Sigmoid colon (tissue), 7 donors: ENCODE data around the gene FICD. TPM values are rescaled to one million over a fixed set of nuclear protein-coding genes. Genes with fewer than 3 reads are reported as not detected.

Source experiments
- DNase-seq: peaks from one replicate; pipeline ENCODE4 v3.0.0-alpha.2; 2019
- H3K27ac ChIP-seq, 4 donors: fragments of 200-600 bp; sonication (generic); one replicate each; pipeline ENCODE4 v1.5.1; 2016 to 2019; ENCODE audit warnings: mild to moderate bottlenecking in 1 of 4
- H3K27me3 ChIP-seq, 3 donors: fragments of 200-600 bp; sonication (generic); one replicate each; pipeline ENCODE4 v1.5.1; 2019; ENCODE audit warnings: mild to moderate bottlenecking in 1 of 3
- H3K36me3 ChIP-seq, 4 donors: fragments of 200-600 bp; sonication (generic); one replicate each; pipeline ENCODE4 v1.5.1; 2016 to 2019
- H3K4me1 ChIP-seq, 4 donors: fragments of 200-600 bp; sonication (generic); one replicate each; pipeline ENCODE4 v1.5.1; 2017 to 2019
- H3K4me3 ChIP-seq, 4 donors: fragments of 200-600 bp; sonication (generic); one replicate each; pipeline ENCODE4 v1.5.1; 2017 to 2019; ENCODE audit warnings: mild to moderate bottlenecking in 2 of 4, moderate library complexity in 1 of 4
- H3K9me3 ChIP-seq, 4 donors: fragments of 200-600 bp in 3 of 4; sonication (generic) in 3 of 4; one replicate each; pipeline versions ENCODE4 v1.5.1 to v1.6.1; 2013 to 2019
- EP300 ChIP-seq, 4 donors: sonication (generic); formaldehyde crosslinking; IDR thresholded peaks; one replicate each; pipeline ENCODE4 v1.6.1; 2017; ENCODE audit warnings: antibody characterized with exemption in 4 of 4
- POLR2A ChIP-seq, 2 donors: fragments of 450-650 bp; IDR thresholded peaks; one replicate each; pipeline ENCODE4 v1.6.1; 2016; ENCODE audit warnings: antibody characterized with exemption in 2 of 2, mild to moderate bottlenecking in 2 of 2, moderate library complexity in 2 of 2
- POLR2AphosphoS5 ChIP-seq, 4 donors: sonication (generic); formaldehyde crosslinking; IDR thresholded peaks; one replicate each; pipeline ENCODE4 v1.6.1; 2017; ENCODE audit warnings: antibody characterized with exemption in 4 of 4
- WGBS, 2 donors: extraction: QIAGEN DNeasy Blood & Tissue Kit; methylation state at CpG; one replicate each; pipeline ENCODE4 v1.1.7; 2013; 5-methylcytosine and 5-hydroxymethylcytosine counted together
- intact Hi-C: fragments of 100-400 bp; cut with DNase I; formaldehyde crosslinking; loops from one replicate; pipeline ENCODE4 v1.15.1; 2023
- polyA plus RNA-seq, 3 donors: library from polyadenylated mRNA; stranded (reverse); fragments of 200-250 nt; gene quantifications; one replicate each; pipeline ENCODE4 v1.2.3, GENCODE V29; 2013
- total RNA-seq, 4 donors: library from RNA; depleted of rRNA; stranded (reverse); fragments of >200 nt; gene quantifications; one replicate each; pipeline ENCODE4 v1.1.0, GENCODE V29; 2016
- TF ChIP-seq, protein P1 (sequence below), 4 experiments: fragments of 450-650 bp in 3 of 4; fragments of 200-600 bp in 1 of 4; IDR thresholded peaks; one replicate each; pipeline ENCODE4 v1.5.1; 2016 to 2019; ENCODE audit warnings: antibody characterized with exemption in 4 of 4, mild to moderate bottlenecking in 3 of 4, moderate library complexity in 2 of 4
- donor health status: healthy with polysubstance abuse.
- donor health status: Bipolar disorder and iron deficiency.
- donor health status: healthy.

The FICD gene
- total and polyA plus RNA-seq, 7 donors, result 1.2 to 5.4 (median 3.2) TPM; not detected in 1

DNA sequence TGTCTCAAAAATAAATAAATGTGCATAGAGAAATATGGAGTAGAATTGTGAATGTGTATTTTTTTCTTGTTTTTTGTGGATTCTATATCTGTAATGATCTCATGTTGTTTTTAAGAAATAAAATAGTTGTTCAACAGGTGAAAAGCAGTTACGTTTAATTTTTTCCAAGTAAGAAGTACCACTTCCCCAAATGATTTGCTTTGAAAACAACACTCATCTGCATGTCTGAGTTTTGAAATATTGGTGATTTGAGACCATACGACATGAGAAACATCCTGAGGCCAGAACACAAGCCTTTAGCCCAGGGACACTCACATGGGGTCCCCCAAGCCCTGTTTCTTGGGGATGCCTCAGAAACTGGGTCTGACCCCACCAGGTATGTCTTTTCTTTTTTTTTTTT is 4.2 kb upstream of the FICD start:
- WGBS, 2 donors, result 51 to 75% methylated on average over 2 of the region's 2 CpGs
- Histone ChIP-seq H3K27me3 (no peaks in the 10 kb centered on the region), H3K27ac (no peak overlapping the region), H3K4me3 (no peak overlapping the region), H3K36me3 (no peaks in the 10 kb centered on the region), H3K9me3 (no peaks in the 10 kb centered on the region), H3K4me1 (peaks cover 0 to 16% (median 7%) of the 10 kb centered on the region in 4 donors)
- DNase-seq, result no peak
- TF ChIP-seq, protein P1, sequence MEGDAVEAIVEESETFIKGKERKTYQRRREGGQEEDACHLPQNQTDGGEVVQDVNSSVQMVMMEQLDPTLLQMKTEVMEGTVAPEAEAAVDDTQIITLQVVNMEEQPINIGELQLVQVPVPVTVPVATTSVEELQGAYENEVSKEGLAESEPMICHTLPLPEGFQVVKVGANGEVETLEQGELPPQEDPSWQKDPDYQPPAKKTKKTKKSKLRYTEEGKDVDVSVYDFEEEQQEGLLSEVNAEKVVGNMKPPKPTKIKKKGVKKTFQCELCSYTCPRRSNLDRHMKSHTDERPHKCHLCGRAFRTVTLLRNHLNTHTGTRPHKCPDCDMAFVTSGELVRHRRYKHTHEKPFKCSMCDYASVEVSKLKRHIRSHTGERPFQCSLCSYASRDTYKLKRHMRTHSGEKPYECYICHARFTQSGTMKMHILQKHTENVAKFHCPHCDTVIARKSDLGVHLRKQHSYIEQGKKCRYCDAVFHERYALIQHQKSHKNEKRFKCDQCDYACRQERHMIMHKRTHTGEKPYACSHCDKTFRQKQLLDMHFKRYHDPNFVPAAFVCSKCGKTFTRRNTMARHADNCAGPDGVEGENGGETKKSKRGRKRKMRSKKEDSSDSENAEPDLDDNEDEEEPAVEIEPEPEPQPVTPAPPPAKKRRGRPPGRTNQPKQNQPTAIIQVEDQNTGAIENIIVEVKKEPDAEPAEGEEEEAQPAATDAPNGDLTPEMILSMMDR (IDR thresholded peaks at IDR 0.05), result no peak
- intact Hi-C loops, result loop anchor here (5.0 to 10.0 kb wide), 3 partner anchors 384 to 826 kb away; partner anchors contain the start of genes PWP1 and WSCD2

DNA sequence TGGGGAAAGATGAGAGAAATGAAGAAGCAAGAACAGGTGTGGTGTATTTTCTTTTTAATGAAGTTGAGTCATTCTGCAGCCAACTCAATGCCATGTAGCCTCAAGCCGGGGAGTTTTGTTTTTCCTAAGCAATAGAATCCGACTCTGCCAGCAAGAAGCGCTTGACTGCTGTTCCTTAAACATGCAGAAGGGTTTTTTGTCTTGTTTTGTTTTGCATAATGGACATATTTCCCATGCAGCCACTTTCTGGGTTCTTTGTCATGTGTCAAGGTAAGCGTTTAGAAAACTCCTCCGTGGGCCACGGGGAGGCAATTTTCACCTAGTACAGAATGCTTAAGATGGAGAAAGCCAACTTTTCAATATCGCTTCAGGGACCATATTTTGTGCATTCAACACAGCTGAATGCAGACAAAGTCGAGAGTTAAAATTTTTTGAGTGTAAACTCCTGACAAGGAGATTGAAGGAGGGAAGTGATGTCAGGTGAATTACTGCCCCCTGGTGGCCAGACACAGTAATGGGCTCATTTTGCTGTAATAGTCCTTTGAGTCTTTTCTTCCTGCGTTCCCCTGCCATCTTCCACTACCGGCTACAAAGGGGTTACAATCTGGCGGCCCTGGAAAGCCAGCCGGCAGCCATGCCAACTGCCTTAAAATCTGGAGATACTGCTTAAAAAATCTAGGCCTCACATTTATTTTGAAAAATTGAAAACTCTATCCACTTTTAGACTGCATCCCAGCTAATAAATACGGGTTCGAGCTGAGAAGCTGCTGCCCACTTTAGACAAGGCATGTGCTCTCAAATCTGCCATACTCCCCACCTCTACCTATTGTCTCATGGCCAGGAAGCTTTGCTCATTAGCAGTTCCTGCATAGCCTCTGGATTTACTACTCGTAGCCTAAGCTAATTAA is 3.2 kb upstream of the FICD start:
- Histone ChIP-seq H3K9me3 (no peaks in the 10 kb centered on the region), H3K4me3 (no peak overlapping the region), H3K27me3 (no peaks in the 10 kb centered on the region), H3K27ac (no peak overlapping the region), H3K36me3 (no peaks in the 10 kb centered on the region), H3K4me1 (peaks cover 0 to 22% (median 16%) of the 10 kb centered on the region in 4 donors)
- DNase-seq, result peak; percentile 81
- TF ChIP-seq EP300 (IDR thresholded peaks at IDR 0.05), result no peak
- TF ChIP-seq, protein P1 (IDR thresholded peaks at IDR 0.05), result peak; percentile 59 to 89 (median 77)
- 32 to 34% methylated on average over 15 of the region's 15 CpGs for WGBS, 2 donors
- intact Hi-C loops, result loop anchor here (5.0 to 10.0 kb wide), 3 partner anchors 385 to 827 kb away; partner anchors contain the start of genes PWP1 and WSCD2

DNA sequence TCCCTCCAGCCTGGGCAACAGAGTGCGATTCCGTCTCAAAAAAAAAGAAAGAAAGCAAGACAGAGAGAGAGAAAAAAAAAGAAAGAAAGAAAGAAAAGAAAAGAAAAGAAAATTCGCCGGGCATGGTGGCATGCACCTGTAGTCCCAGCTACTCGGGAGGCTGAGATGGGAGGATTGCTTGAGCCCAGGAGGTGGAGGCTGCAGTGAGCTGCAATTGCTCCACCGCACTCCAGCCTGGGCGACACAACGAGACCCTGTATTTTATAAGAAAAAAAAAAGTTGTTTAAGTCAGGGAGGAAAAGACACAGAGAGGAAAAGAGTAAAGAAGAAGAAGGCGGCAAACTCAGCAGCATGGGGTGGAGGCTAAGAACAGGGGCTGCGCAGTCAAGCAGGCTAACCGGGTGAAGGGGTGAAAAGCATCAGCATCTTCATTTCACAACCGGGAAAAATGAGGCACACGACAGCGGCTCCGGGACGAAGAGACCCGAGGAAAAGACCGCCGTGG is 557 bp upstream of the FICD start:
- H3K27me3 ChIP-seq, result no peaks in the 10 kb centered on the region
- intact Hi-C loops, result loop anchor here (2.0 to 10.0 kb wide), 4 partner anchors 387 to 830 kb away; partner anchors contain the start of genes PRDM4, PWP1 and WSCD2
- H3K36me3 ChIP-seq, result peaks cover 0 to 20% (median 8%) of the 10 kb centered on the region in 4 donors

DNA sequence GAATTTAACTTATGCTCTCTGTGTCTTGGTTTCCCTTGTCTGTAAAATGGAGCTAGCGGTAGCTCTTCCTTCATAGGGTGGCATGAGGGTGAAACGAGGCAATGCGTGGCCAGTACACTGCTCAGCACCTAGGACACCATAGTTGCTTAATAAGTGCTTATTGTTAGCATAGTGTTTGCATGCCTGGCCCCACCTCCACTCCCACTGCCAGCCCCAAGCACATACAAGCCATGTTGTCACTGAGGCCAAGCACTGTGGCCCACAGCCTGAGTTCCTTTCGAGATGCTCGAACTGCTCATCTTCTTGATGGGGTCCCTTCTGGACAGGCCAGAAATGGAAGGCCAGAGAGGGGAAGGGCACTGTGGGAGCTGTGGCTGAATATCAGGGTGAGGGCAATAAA is 839 bp downstream of the FICD start:
- H3K4me1 ChIP-seq, result peaks cover 0 to 22% (median 17%) of the 10 kb centered on the region in 4 donors
- 55 to 64% methylated on average over 5 of the region's 5 CpGs for WGBS, 2 donors
- DNase-seq, result no peak
- intact Hi-C loops, result loop anchor here (2.0 to 10.0 kb wide), 2 partner anchors 755 to 831 kb away; partner anchors contain the start of genes PRDM4 and PWP1
- peak overlapping the region; percentile 65 to 94 (median 80) for H3K4me3 ChIP-seq
- H3K36me3 ChIP-seq, result peaks cover 0 to 34% (median 18%) of the 10 kb centered on the region in 4 donors
- no peaks in the 10 kb centered on the region for H3K9me3 ChIP-seq
- H3K27ac ChIP-seq, result peak overlapping the region in 3 of 4 donors; percentile 84 to 88 (median 85)
- no peaks in the 10 kb centered on the region for H3K27me3 ChIP-seq
- TF ChIP-seq, protein P1 (IDR thresholded peaks at IDR 0.05), result no peak
- TF ChIP-seq POLR2AphosphoS5 (IDR thresholded peaks at IDR 0.05) (no peak), POLR2A (IDR thresholded peaks at IDR 0.05) (no peak), EP300 (IDR thresholded peaks at IDR 0.05) (no peak)

More for the DNA sequence above, 557 bp upstream of the FICD start:
- Histone ChIP-seq H3K4me3 (peak overlapping the region in 3 of 4 donors; percentile 65 to 94 (median 91)), H3K4me1 (peaks cover 0 to 22% (median 17%) of the 10 kb centered on the region in 4 donors), H3K27ac (peak overlapping the region in 3 of 4 donors; percentile 49 to 85 (median 76)), H3K9me3 (no peaks in the 10 kb centered on the region)
- WGBS, 2 donors, result 25 to 27% methylated on average over 19 of the region's 19 CpGs
- TF ChIP-seq POLR2A (IDR thresholded peaks at IDR 0.05) (no peak), POLR2AphosphoS5 (IDR thresholded peaks at IDR 0.05) (no peak), EP300 (IDR thresholded peaks at IDR 0.05) (no peak)
- TF ChIP-seq, protein P1 (IDR thresholded peaks at IDR 0.05), result no peak
- DNase-seq, result no peak
